Retinal pigment epithelial cell (primary cell): ENCODE data around the gene FAM210B.
A peak's percentile ranks its signal among the peaks of the same experiment; 100 is the strongest.
"Not testable (repeated sequence)": the region's sequence is repeated elsewhere in the genome, so short reads cannot be mapped to it uniquely, and the experiment has no call there.

Source experiments
- DNase-seq: peaks from one replicate; pipeline ENCODE4 v3.0.0-alpha.2; 2010; ENCODE audit warnings: low read depth
- H3K4me3 ChIP-seq: 2 replicates; pipeline ENCODE4 v1.5.1; 2011; ENCODE audit warnings: mild to moderate bottlenecking, low read length, control low read depth, moderate library complexity
- CTCF ChIP-seq: conservative IDR thresholded peaks from 2 replicates; pipeline ENCODE4 v1.5.1; 2011; ENCODE audit warnings: low read depth, low read length, control low read depth, inconsistent platforms

FAM210B gene

GRCh38 chr20:56400001-56400640, 41.3 kb downstream of the FAM210B start:
- no peak for DNase-seq
- H3K4me3 ChIP-seq: no peak overlapping the region

GRCh38 chr20:56403465-56403864, 44.7 kb downstream of the FAM210B start:
- no peak for TF ChIP-seq CTCF
- H3K4me3 ChIP-seq: no peak overlapping the region
- DNase-seq: no peak

More at GRCh38 chr20:56400001-56400640, 41.3 kb downstream of the FAM210B start:
- TF ChIP-seq CTCF: peak; percentile 81

DNA sequence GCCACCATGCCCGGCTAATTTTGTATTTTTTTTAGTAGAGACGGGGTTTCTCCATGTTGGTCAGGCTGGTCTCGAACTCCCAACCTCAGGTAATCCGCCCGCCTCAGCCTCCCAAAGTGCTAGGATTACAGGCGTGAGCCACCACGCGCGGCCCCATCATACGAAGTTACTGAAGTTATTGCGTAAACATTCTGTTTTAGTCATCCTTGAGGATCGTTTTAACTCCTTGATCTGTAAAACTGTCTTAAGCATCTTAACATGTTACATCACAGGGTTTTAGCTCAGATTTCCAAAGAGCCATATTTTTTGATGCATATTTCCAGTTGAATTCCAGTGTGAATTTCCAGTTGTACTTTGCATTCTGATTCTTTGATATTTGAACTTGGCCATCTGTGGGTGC, 46.6 kb downstream of the FAM210B start:
- H3K4me3 ChIP-seq, DNase-seq: not testable (repeated sequence)

DNA sequence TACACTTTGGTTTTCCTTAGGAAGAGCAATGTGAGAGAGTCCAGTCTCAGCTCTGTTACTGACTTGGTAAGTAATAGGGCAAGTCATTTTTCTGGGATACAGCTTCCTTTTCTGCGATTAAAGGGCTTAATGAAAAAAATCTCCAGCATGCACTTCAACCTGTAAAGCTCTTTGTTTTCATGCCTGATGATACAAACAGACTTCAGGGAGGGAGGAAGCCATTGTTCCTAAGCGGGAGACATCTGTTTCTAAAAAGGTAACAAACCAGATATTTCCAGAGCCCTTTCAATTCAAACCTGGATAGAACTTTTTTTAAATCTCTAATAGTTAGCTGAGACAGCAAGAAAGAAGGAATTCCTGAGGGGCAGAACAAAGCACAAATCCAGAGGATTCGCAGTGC, 48.1 kb downstream of the FAM210B start:
- no peak for DNase-seq
- no peak for TF ChIP-seq CTCF
- no peak overlapping the region for H3K4me3 ChIP-seq

DNA sequence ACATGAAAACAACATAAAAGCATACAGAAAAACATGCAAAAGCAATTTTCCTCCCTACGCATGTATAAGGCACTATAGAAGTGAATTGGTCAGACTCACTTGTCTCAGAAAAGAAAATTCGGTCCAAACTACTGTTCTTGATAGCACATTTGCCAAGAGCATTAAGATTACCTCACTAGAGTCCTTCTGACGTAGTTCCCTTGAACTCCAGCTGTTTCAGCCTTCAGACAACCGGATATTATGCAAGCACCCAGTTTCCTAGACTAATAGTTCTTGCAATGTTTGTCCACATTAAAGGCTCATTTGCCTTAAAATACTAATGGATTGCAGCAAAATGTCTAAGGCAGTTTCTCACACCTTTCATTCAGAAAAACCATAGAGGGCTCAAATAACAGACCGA, 50.7 kb downstream of the FAM210B start:
- no peak for DNase-seq
- no peak for TF ChIP-seq CTCF

DNA sequence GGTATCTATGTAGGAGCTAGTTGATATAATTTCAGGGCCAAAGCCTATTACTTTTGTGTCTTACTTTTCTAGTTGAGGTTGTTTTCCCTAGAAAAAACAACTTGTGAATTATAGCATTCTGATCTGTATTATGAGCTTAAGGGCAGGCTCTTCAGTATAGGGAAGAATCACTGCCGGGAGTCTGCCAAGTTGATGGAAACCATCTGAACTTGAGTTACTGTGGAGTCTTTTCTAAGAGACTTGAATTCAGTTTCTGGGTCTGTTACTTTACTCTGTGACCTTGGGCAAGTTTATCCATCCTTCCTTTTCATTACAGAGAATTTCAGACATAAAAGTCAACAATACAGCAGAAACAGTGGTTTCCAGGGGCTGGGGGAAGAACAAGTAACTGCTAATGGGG, 51.2 kb downstream of the FAM210B start:
- H3K4me3 ChIP-seq: no peak overlapping the region
- TF ChIP-seq CTCF: no peak
- no peak for DNase-seq

More for the DNA sequence above, 50.7 kb downstream of the FAM210B start:
- no peak overlapping the region for H3K4me3 ChIP-seq

DNA sequence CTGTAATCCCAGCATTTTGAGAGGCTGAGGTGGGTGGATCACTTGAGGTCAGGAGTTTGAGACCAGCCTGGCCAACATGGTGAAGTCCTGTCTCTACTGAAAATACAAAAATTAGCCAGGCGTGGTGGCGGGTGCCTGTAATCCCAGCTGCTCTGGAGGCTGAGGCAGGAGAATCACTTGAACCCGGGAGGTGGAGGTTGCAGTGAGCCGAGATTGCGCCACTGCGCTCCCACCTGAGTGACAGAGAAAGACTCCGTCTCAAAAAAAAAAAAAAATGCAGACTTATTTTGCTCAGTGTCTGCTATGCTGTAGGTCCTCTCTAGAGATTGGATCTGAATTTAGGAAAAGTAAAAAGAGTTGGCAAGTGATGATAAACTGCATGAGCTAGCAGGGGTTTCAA, 52.5 kb downstream of the FAM210B start:
- H3K4me3 ChIP-seq, DNase-seq: not testable (repeated sequence)

GRCh38 chr20:56411759-56412472, 53.1 kb downstream of the FAM210B start, which contains the start of gene CASS4:
TSS of gene CASS4 (plus strand) at chr20:56412260. CDS start at chr20:56412459, 199 bp downstream.
- DNase-seq: no peak
- H3K4me3 ChIP-seq: no peak within 1 kb of the TSS
- TF ChIP-seq CTCF: no peak
